ENCODE data around the gene PKN2. TPM values are rescaled to one million over a fixed set of nuclear protein-coding genes. Genes with fewer than 3 reads are reported as not detected.

PKN2 gene
- total RNA-seq, 1 experiment from 2014 or later, result 58.4 TPM

DNA sequence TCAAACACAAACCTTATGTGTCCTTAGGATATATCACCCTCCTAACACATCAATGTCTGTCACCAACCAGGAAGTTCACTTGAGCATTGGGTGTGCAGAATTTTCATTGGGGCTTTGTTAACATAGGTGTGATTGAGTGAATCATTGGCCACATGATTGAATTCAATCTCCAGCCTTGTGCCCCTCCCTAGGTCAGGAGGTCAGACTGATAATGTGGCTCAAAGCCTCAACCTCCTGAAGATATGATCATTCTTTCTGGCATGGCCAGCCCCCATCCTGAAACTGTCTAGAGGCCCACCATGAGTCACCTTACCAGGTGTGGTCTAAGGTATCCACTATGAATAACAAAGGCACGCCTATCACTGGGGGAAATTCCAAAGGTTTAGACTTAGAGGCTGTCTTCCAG is 90.1 kb downstream of the PKN2 start:
- Histone ChIP-seq H3K27ac (no peak overlapping the region), H3K9me3 (replicated peaks) (no peaks in the 10 kb centered on the region), H3K36me3 (peaks cover 28% of the 10 kb centered on the region), H3K27me3 (no peaks in the 10 kb centered on the region), H3K4me3 (no peak overlapping the region), H3K4me1 (no peaks in the 10 kb centered on the region)
- no peak for DNase-seq

DNA sequence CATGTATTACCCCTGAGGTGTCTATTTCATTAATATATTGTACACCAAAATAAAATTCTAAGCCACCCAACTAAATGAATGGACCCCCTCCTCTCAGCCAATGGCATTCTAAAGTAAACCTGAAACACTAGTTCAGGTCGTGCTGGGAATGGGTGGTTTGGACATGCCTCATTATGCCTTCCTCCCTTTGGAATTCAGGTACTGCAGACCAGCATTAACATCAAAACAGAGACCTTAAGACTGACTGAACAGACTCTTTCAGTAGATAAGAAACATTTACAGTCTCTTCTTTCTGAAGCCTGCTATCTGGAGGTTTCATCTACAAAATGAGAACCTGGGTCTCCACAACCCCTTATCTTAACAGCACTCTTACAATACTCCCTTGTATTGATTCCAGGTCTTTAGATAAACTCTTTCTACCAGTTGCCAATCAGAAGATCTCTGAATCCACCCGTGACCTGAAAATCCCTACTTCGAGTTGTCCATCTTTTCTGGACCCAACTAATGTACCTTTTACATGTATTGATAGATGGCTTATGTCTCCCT is 93.6 kb downstream of the PKN2 start:
- Histone ChIP-seq H3K4me1 (no peaks in the 10 kb centered on the region), H3K9me3 (replicated peaks) (no peaks in the 10 kb centered on the region), H3K4me3 (no peak overlapping the region), H3K27me3 (no peaks in the 10 kb centered on the region), H3K36me3 (peaks cover 32% of the 10 kb centered on the region), H3K27ac (no peak overlapping the region)
- DNase-seq, result no peak

DNA sequence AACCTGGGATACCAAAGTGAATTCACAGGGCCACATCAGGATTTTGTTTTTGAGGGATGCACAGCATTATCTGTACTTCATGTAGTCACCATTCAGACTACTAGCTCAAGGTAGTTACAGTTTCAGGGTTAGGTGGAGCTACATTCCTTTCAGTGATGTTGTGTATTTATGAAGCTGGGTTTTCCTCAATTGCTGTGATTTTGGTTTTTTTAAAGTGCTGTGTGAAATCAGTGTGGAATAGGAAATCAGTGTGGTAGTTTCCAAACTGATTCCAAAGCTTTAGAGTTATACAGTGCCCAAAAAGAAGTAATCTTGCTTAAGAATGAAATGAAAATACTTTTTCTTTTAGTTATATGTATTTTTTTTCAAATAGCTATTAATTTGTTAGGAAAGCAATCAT is 95.8 kb downstream of the PKN2 start:
- Histone ChIP-seq H3K36me3 (peaks cover 39% of the 10 kb centered on the region), H3K4me3 (no peak overlapping the region), H3K9me3 (replicated peaks) (no peaks in the 10 kb centered on the region), H3K4me1 (no peaks in the 10 kb centered on the region), H3K27ac (no peak overlapping the region), H3K27me3 (no peaks in the 10 kb centered on the region)
- DNase-seq, result no peak

DNA sequence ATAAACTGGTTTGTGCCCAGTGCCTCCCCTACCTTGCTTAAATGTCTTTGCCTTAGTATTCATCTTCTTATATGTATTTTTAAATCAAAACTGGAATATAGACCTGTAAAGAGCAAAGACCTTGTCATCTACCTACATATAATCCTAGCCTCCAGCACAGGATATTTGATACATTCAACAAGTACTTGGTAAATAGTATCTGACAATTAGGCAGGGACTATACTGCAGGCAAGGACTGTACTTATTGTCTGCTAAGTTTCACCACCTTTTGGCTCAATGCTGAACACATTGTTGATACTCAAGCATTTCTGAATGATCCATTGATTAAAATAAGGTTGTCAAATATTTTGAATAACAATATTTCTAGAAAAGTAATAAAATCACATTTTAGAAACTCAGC is 96.4 kb downstream of the PKN2 start:
- Histone ChIP-seq H3K27ac (no peak overlapping the region), H3K27me3 (no peaks in the 10 kb centered on the region), H3K9me3 (replicated peaks) (no peaks in the 10 kb centered on the region), H3K36me3 (peaks cover 36% of the 10 kb centered on the region), H3K4me1 (no peaks in the 10 kb centered on the region), H3K4me3 (no peak overlapping the region)
- no peak for DNase-seq

DNA sequence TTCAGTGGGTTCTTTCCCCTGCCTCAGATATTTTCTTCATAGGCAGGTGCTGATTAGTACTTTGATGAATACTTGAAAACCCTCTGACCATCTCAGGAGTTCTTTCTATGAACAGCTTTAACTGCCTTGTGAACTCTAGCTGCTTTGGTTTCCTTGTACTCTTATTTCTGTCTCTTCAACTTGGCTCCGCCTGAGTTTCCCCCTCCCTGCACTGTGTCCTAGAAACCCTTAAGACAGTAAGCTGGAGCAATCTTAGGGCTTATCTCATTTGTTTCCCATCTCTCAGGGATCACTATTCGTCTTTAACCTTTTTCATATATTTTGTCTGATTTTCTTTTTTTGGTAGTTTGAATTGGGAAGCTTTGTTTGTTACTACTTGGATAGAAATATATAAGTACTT is 99.1 kb downstream of the PKN2 start:
- no peaks in the 10 kb centered on the region for H3K9me3 ChIP-seq (replicated peaks)
- H3K4me3 ChIP-seq, result no peak overlapping the region
- DNase-seq, result no peak
- H3K36me3 ChIP-seq, result peaks cover 38% of the 10 kb centered on the region
- no peaks in the 10 kb centered on the region for H3K4me1 ChIP-seq
- H3K27me3 ChIP-seq, result no peaks in the 10 kb centered on the region
- H3K27ac ChIP-seq, result no peak overlapping the region

DNA sequence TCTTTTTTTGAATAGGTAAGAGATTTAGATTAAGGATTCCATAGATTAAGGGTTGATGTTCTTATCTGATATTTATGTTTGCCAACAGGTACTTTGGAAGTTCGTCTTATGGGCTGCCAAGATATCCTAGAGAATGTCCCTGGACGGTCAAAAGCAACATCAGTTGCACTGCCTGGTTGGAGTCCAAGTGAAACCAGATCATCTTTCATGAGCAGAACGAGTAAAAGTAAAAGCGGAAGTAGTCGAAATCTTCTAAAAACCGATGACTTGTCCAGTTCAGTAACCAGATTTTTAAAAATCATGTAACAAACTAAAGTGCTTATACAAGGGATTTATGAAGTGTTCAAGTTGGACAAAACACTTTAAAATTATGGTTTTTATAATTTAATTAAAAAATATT is 100.5 kb downstream of the PKN2 start:
- Histone ChIP-seq H3K27me3 (no peaks in the 10 kb centered on the region), H3K36me3 (peaks cover 39% of the 10 kb centered on the region), H3K9me3 (replicated peaks) (no peaks in the 10 kb centered on the region), H3K27ac (no peak overlapping the region), H3K4me1 (no peaks in the 10 kb centered on the region), H3K4me3 (no peak overlapping the region)
- DNase-seq, result no peak

DNA sequence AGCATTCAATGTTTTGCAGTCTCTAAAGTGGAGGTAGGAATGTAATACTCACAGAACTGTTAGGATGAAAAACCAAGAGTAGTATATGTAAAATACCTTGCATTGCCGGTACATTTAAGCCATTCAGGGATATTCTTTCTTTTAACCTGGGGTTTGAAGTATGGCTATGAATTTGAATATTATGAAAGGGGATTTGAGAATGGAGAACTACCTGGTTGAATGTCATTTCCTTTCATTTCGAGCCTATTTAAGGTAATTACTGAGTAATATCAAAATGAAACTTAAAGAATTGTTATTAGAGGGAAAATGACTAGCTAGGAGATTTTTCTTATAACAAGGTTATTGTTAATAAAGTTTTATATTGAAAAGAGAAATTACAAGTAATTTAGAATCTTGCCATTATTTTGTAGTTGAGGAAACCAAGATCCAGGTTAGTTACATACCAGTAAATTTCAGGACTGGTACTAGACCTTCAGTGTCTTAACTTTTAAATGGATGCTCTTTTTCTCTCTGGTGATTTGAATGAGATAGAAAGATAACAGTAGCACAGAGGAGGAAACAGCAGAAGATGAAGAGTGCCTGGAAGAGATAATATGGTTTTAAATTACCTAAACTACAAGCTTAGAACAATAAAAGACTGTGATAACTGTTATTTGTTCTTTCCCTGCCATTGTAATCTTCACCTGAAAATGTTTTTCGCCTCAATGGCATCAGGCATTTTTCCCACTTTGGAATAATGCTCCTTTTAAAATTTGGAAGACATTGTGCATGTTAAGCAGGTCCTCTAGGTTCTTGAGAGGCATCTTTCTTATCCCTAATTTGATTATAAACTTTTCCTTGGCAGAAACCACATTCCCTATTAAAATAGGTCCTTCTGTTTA is 103.2 kb downstream of the PKN2 start:
- Histone ChIP-seq H3K4me3 (no peak overlapping the region), H3K27me3 (no peaks in the 10 kb centered on the region), H3K27ac (no peak overlapping the region), H3K36me3 (peaks cover 48% of the 10 kb centered on the region), H3K9me3 (replicated peaks) (no peaks in the 10 kb centered on the region), H3K4me1 (no peaks in the 10 kb centered on the region)
- no peak for DNase-seq

DNA sequence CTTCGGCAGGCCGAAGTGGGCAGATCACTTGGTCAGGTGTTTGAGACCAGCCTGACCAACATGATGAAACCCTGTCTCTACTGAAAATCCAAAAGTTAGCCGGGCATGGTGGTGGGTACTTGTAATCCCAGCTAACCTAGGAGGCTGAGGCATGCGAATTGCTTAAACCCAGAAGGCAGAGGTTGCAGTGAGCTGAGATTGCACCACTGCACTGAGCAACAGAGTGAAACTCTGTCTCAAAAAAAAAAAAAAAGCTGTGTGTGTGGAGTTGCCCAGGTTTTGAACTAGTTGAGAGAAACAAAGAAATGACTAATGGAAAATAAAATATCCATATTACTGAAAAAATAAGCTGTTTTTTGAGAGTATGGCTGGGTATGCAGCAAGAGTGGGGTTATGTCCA is 107.1 kb downstream of the PKN2 start:
- Histone ChIP-seq H3K27ac (no peak overlapping the region), H3K36me3 (peaks cover 54% of the 10 kb centered on the region)

DNA sequence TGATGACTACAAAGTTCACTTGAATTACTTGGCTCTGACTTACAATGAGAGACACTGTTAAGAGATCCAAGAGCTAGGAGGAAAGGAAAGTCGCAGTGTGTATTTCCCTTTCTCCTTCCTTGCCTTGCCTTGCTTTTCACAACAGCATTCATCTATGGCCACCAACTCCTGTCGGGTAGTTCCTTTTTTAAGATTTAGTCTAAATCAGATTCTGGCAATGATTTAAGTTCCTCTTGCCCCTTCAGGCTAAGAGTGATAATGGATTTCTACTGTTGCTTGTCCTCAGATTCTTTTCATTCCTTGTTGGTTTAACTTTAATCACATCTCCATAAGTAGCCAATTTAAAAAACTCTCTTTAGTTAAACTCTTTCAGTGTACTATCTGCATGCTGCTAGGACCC is 115.4 kb downstream of the PKN2 start:
- peaks cover 29% of the 10 kb centered on the region for H3K36me3 ChIP-seq
- H3K4me3 ChIP-seq, result no peak overlapping the region

More for the DNA sequence above, 107.1 kb downstream of the PKN2 start:
- Histone ChIP-seq H3K4me1 (no peaks in the 10 kb centered on the region), H3K4me3 (no peak overlapping the region), H3K27me3 (no peaks in the 10 kb centered on the region), H3K9me3 (replicated peaks) (no peaks in the 10 kb centered on the region)
- DNase-seq, result no peak

DNA sequence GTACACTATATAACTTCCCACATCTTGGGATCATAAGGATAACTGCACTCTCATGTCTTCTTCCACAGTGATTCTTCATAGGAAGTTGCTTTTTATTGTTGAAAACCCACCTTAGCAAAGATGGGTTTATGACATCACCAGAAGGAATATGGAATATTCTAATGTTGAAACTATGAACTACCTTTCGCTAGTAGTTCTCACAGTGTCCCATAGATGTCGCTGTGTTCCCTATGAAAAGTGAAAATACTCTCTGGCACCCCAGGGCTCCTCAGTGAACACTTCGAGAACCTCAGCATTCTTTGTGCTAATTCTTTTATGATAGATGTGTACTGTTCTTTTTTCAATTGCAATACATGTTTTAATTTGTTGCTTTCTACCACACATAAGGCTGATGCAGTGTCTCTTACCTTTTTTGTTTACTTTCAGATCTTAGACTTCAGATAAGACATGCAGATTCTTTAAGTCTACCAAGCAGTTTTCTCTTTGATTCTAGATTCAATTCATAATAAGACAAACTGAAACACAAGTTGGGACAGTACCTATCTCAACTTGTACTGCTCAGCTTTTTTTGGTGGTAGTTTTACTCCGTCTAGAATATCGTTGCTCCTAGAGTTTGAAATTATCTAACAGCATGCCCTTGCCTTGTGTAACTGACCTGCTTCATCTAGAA is 116.4 kb downstream of the PKN2 start:
- Histone ChIP-seq H3K4me1 (no peaks in the 10 kb centered on the region), H3K4me3 (no peak overlapping the region), H3K27ac (no peak overlapping the region), H3K27me3 (no peaks in the 10 kb centered on the region), H3K36me3 (peaks cover 39% of the 10 kb centered on the region), H3K9me3 (replicated peaks) (no peaks in the 10 kb centered on the region)
- peak in 1 of 2 experiments; percentile 34 for DNase-seq

More for the DNA sequence above, 115.4 kb downstream of the PKN2 start:
- DNase-seq, result no peak
- Histone ChIP-seq H3K27me3 (no peaks in the 10 kb centered on the region), H3K4me1 (no peaks in the 10 kb centered on the region), H3K9me3 (replicated peaks) (no peaks in the 10 kb centered on the region), H3K27ac (no peak overlapping the region)

DNA sequence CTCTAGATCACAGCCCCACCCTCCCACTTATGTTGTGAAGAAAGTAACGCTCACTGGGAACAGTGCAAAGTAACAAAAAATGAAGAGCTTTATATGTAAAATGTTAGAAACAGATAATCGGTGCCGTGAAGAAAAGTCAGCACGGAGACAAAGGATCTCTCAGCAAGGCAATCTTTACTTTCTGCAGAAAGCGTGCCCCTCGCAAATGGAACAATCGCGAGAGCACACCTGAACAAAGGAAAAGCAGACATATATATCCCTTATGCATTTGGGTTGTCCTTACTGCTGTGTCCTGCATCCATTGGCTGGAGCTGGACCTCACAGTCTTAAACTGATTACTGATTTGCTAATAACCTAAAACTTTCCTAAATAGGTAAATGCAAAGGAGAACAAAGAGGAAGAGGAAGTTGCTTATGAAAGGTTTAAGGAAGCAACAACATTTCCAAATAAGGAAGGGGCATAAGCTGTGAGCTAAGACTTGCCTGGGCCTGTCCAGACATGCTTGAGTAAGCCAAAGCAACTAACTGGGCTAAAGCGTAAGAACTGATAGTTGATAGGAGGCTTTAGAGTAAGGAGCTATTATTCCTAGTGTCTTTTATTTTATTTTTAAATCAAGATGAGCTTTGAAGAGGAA is 117.6 kb downstream of the PKN2 start:
- H3K27ac ChIP-seq, result no peak overlapping the region
- H3K27me3 ChIP-seq, result no peaks in the 10 kb centered on the region
- no peaks in the 10 kb centered on the region for H3K4me1 ChIP-seq
- DNase-seq, result peak in 1 of 2 experiments; percentile 9
- H3K9me3 ChIP-seq (replicated peaks), result no peaks in the 10 kb centered on the region
- H3K4me3 ChIP-seq, result no peak overlapping the region
- H3K36me3 ChIP-seq, result peaks cover 40% of the 10 kb centered on the region

DNA sequence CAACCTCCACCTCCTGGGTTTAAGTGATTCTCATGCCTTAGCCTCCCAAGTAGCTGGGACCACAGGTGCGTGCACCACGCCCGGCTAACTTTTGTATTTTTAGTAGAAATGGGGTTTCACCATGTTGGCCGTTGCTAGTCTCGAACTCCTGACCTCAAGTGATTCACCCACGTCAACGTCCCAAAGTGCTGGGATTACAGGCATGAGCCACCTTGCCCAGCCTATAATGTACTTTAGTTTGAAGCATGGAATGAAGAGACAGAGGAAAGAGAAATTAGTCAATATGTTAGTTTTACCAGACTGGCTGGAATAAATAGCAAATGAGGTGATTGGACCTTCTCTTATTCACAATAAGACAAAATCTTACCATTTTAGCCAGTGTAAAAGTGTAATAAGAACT is 118.3 kb downstream of the PKN2 start:
- no peak for DNase-seq
- no peaks in the 10 kb centered on the region for H3K4me1 ChIP-seq
- H3K36me3 ChIP-seq, result peaks cover 47% of the 10 kb centered on the region
- H3K9me3 ChIP-seq (replicated peaks), result no peaks in the 10 kb centered on the region
- no peak overlapping the region for H3K4me3 ChIP-seq
- no peaks in the 10 kb centered on the region; the same call in 1 of the 2 replicates for H3K27me3 ChIP-seq
- no peak overlapping the region for H3K27ac ChIP-seq

DNA sequence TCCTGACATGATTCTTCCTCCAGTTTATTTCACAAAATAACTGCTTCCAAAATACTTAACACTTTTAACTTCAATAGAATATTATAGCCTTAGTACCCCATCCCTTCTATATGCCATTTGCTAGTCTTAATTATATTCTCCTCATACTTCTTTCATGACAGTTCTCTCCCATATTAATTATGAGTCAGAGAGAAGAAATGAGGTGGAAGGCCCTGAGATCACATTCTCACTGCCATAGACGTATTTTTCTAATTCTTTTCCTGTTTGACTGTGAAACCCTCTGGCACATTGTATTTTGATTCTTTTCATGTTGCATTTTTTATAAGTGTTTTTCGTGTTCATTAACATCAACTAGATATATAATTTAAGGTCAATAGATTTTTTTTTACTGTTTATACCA is 118.9 kb downstream of the PKN2 start:
- H3K36me3 ChIP-seq, result peaks cover 52% of the 10 kb centered on the region
- H3K4me1 ChIP-seq, result no peaks in the 10 kb centered on the region
- H3K9me3 ChIP-seq (replicated peaks), result no peaks in the 10 kb centered on the region
- H3K27me3 ChIP-seq, result no peaks in the 10 kb centered on the region; the same call in 1 of the 2 replicates
- H3K4me3 ChIP-seq, result no peak overlapping the region
- no peak overlapping the region for H3K27ac ChIP-seq
- no peak for DNase-seq

DNA sequence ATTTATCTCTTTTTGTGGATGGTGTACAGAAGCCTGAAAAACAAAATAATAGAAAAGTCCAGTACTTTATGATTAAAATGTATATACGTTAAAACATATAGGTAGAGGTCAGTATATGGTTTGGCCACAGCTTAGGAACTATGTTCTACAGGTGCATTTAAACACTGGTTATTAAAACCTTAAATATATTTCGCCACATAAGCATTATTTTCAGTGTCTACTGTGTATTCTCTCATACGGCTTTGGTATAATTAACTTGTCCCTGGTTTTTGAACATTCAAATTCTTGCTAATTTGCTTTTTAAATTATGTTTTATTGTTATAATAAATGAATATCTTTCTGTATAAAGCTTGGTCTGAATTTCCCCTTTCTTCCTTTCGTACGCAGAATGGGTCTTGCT is 119.4 kb downstream of the PKN2 start:
- Histone ChIP-seq H3K36me3 (peaks cover 55% of the 10 kb centered on the region), H3K27ac (no peak overlapping the region), H3K4me3 (no peak overlapping the region), H3K27me3 (no peaks in the 10 kb centered on the region; the same call in 1 of the 2 replicates), H3K9me3 (replicated peaks) (no peaks in the 10 kb centered on the region), H3K4me1 (no peaks in the 10 kb centered on the region)
- no peak for DNase-seq

DNA sequence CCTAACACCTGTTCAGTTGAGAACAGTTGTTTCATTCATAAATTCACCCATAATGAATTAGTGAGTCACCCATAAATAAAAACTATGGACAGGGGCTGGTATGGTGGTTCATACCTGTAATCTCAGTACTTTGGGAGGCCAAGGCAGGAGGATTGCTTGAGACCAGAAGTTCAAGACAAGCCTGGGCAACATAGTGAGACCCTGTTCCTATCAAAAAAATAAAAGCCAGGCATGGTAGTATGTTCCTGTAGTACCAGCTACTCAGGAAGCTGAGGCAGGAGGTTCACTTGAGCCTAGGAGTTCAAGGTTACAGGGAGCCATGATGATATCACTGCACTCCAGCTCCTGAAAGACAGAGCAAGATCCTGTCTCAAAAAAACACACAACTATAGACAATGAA is 128.3 kb downstream of the PKN2 start:
- Histone ChIP-seq H3K27ac (0 out of 2 replicates have a peak overlapping the region, but pooled peaks have one; percentile 4), H3K36me3 (peaks cover 66% of the 10 kb centered on the region), H3K9me3 (replicated peaks) (no peaks in the 10 kb centered on the region), H3K4me1 (peaks cover 7% of the 10 kb centered on the region), H3K27me3 (no peaks in the 10 kb centered on the region; the same call in 1 of the 2 replicates), H3K4me3 (no peak overlapping the region)
- DNase-seq, result peak in 1 of 2 experiments; percentile 19
